HepG2 (cell line): Measurements from ENCODE around the gene SLC39A3. TPM values are rescaled to one million over a fixed set of nuclear protein-coding genes. Genes with fewer than 3 reads are reported as not detected.

Experiments used
- AGO2 ChIP-seq: fragments of 200-400 bp; formaldehyde crosslinking; optimal IDR thresholded peaks from 2 replicates; pipeline ENCODE3; 2017; ENCODE audit warnings: mild to moderate bottlenecking, low read depth, low read length, moderate library complexity
- ARHGAP35 ChIP-seq: sonication (generic); formaldehyde crosslinking; IDR thresholded peaks from 2 replicates; pipeline ENCODE4 v1.9.0; 2022; ENCODE audit warnings: mild to moderate bottlenecking, inconsistent platforms, moderate library complexity, missing genetic modification reagents, borderline replicate concordance
- HOXD1 ChIP-seq: sonication (generic); formaldehyde crosslinking; IDR thresholded peaks from 2 replicates; pipeline ENCODE4 v1.5.0; 2020; ENCODE audit warnings: missing genetic modification reagents
- MAX ChIP-seq: IDR thresholded peaks from 2 replicates; pipeline ENCODE4 v1.6.1; 2012; ENCODE audit warnings: inconsistent platforms
- MYPOP ChIP-seq: sonication (generic); formaldehyde crosslinking; IDR thresholded peaks from 2 replicates; pipeline ENCODE4 v1.8.1; 2023; ENCODE audit warnings: mild to moderate bottlenecking, moderate library complexity, missing genetic modification reagents
- NCOA2 ChIP-seq: sonication (generic); formaldehyde crosslinking; IDR thresholded peaks from 2 replicates; pipeline ENCODE4 v1.8.0; 2022; ENCODE audit warnings: inconsistent platforms
- NFRKB ChIP-seq: fragments of 450-650 bp; IDR thresholded peaks from 2 replicates; pipeline ENCODE4 v1.6.1; 2017
- PAX8 ChIP-seq: sonication (generic); formaldehyde crosslinking; IDR thresholded peaks from 2 replicates; pipeline ENCODE4 v1.8.0; 2022; ENCODE audit warnings: mild to moderate bottlenecking, missing genetic modification reagents, borderline replicate concordance
- POGZ ChIP-seq: sonication (generic); formaldehyde crosslinking; IDR thresholded peaks from 2 replicates; pipeline ENCODE4 v1.4.0; 2020; ENCODE audit warnings: mild to moderate bottlenecking, missing genetic modification reagents
- SNAPC4 ChIP-seq: sonication (generic); formaldehyde crosslinking; IDR thresholded peaks from 2 replicates; pipeline ENCODE4 v1.4.0; 2020; ENCODE audit warnings: mild to moderate bottlenecking, missing genetic modification reagents
- SP2 ChIP-seq: sonication (generic); formaldehyde crosslinking; IDR thresholded peaks from 2 replicates; pipeline ENCODE4 v1.5.1; 2020; ENCODE audit warnings: mild to moderate bottlenecking, missing genetic modification reagents
- STAG1 ChIP-seq: sonication (generic); formaldehyde crosslinking; IDR thresholded peaks from 2 replicates; pipeline ENCODE4 v1.4.0; 2020; ENCODE audit warnings: missing genetic modification reagents
- TARDBP ChIP-seq: sonication (generic); formaldehyde crosslinking; IDR thresholded peaks from 2 replicates; pipeline ENCODE4 v1.8.0; 2022; ENCODE audit warnings: mild to moderate bottlenecking, missing genetic modification reagents
- TEAD3 ChIP-seq: optimal IDR thresholded peaks from 2 replicates; pipeline ENCODE3; 2016; ENCODE audit warnings: borderline replicate concordance
- THAP11 ChIP-seq: IDR thresholded peaks from 2 replicates; pipeline ENCODE4 v1.6.1; 2016; ENCODE audit warnings: missing biosample characterization, missing genetic modification reagents
- ZBTB14 ChIP-seq: sonication (generic); formaldehyde crosslinking; IDR thresholded peaks from 2 replicates; pipeline ENCODE4 v1.4.0; 2020; ENCODE audit warnings: missing genetic modification reagents
- ZNF317 ChIP-seq: sonication (generic); formaldehyde crosslinking; IDR thresholded peaks from 2 replicates; pipeline ENCODE4 v1.5.0; 2020; ENCODE audit warnings: mild to moderate bottlenecking, missing genetic modification reagents
- ZNF335 ChIP-seq: sonication (generic); formaldehyde crosslinking; IDR thresholded peaks from 2 replicates; pipeline ENCODE4 v1.4.0; 2020; ENCODE audit warnings: missing genetic modification reagents
- ZNF570 ChIP-seq: sonication (generic); formaldehyde crosslinking; IDR thresholded peaks from 2 replicates; pipeline ENCODE4 v1.4.0; 2020; ENCODE audit warnings: mild to moderate bottlenecking, missing genetic modification reagents, borderline replicate concordance
- ZSCAN31 ChIP-seq: sonication (generic); formaldehyde crosslinking; IDR thresholded peaks from 2 replicates; pipeline ENCODE4 v1.5.0; 2020; ENCODE audit warnings: low read depth, mild to moderate bottlenecking, missing genetic modification reagents
- ZUFSP ChIP-seq: sonication (generic); formaldehyde crosslinking; IDR thresholded peaks from 2 replicates; pipeline ENCODE4 v1.9.0; 2021; ENCODE audit warnings: missing genetic modification reagents, mild to moderate bottlenecking, borderline replicate concordance
- polyA plus RNA-seq, 8 experiments: library from polyadenylated mRNA; depleted of rRNA in 3 of 8; stranded (reverse) in 7 of 8; unstranded in 1 of 8; fragments of >200 nt; fragmentation: Illumina TruSeq in 4 of 8; extraction: Trizol in 4 of 8; gene quantifications; 2 replicates each; pipeline versions ENCODE4 v1.2.1 to v1.2.3, GENCODE V29; 2011 to 2016; ENCODE audit warnings: low read depth in 4 of 8, missing spikeins in 1 of 8, mixed read lengths in 1 of 8; ENCODE audit not compliant: insufficient read depth in 1 of 8
- total RNA-seq, 5 experiments: library from RNA; depleted of rRNA; stranded (reverse); fragments of >200 nt; fragmentation: Illumina TruSeq; extraction: Trizol; gene quantifications; 2 replicates each; pipeline ENCODE4 v1.2.3, GENCODE V29; 2016; ENCODE audit warnings: low read depth in 1 of 5

SLC39A3 gene
- total and polyA plus RNA-seq, 2 of the 13 experiments (the other 11 are each of a cell fraction or from before 2014, with no cell fraction given): 33.6 to 41.6 TPM

- peak; percentile 100 for TF ChIP-seq MYPOP
- TF ChIP-seq ZSCAN31 (CRISPR knock-in tag): peak; percentile 83
- TF ChIP-seq HOXD1 (CRISPR knock-in tag): 0 out of 2 replicates have a peak, but pooled peaks have one; percentile 17
- TF ChIP-seq MAX: peak; percentile 83
- TF ChIP-seq TARDBP: peak; percentile 44; the same call in 1 of the 2 replicates
- TF ChIP-seq POGZ (CRISPR knock-in tag): peak; percentile 30; the same call in 1 of the 2 replicates
- no peak for TF ChIP-seq ZNF335 (CRISPR knock-in tag)
- TF ChIP-seq ZUFSP (CRISPR knock-in tag): no peak
- no peak for TF ChIP-seq NFRKB
- TF ChIP-seq STAG1 (CRISPR knock-in tag): no peak
- TF ChIP-seq SNAPC4 (CRISPR knock-in tag): no peak
- peak; percentile 84 for TF ChIP-seq THAP11 (CRISPR knock-in tag)
- peak; percentile 94; the same call in 1 of the 2 replicates for TF ChIP-seq PAX8 (CRISPR knock-in tag)
- no peak for TF ChIP-seq ARHGAP35
- TF ChIP-seq ZNF317 (CRISPR knock-in tag): no peak
- no peak for TF ChIP-seq ZNF570 (CRISPR knock-in tag)
- TF ChIP-seq ZBTB14: peak; percentile 97
- peak; percentile 29 for TF ChIP-seq AGO2
- no peak; the same call in 1 of the 2 replicates for TF ChIP-seq NCOA2 (CRISPR knock-in tag)
- peak; percentile 49; the same call in 1 of the 2 replicates for TF ChIP-seq SP2 (CRISPR knock-in tag)
- peak; percentile 52 for TF ChIP-seq TEAD3 (CRISPR knock-in tag)
These were observed 45.6 kb upstream of the SLC39A3 start, which contains the start of gene THOP1 (continued) for GRCh38 chr19:2785244-2785997.
